GM18502 (cell line): ENCODE measurements around the gene HRG.
A peak's percentile ranks its signal among the peaks of the same experiment; 100 is the strongest.
"Not testable (repeated sequence)": the region's sequence is repeated elsewhere in the genome, so short reads cannot be mapped to it uniquely, and the experiment has no call there.

Experiments
- ATAC-seq: cut with Tn5 transposase; IDR thresholded peaks from one replicate; pipeline ENCODE4 v1.9.1; 2021; ENCODE audit warnings: mild to moderate bottlenecking; ENCODE audit not compliant: unreplicated experiment, poor library complexity

The HRG gene

GRCh38 chr3:186678604-186679003 is 12.8 kb downstream of the HRG start:
- ATAC-seq, result no peak

GRCh38 chr3:186679151-186679550 is 13.3 kb downstream of the HRG start:
- no peak for ATAC-seq

GRCh38 chr3:186680869-186681268 is 15.1 kb downstream of the HRG start:
- no peak for ATAC-seq

GRCh38 chr3:186682812-186683211 is 17.0 kb downstream of the HRG start:
- ATAC-seq, result no peak

GRCh38 chr3:186683979-186684378 is 18.2 kb downstream of the HRG start:
- ATAC-seq, result no peak

GRCh38 chr3:186686475-186686874 is 20.7 kb downstream of the HRG start:
- ATAC-seq, result not testable (repeated sequence)

- no peak for ATAC-seq
Observed at GRCh38 chr3:186687120-186687651, 21.4 kb downstream of the HRG start.

- not testable (repeated sequence) for ATAC-seq
Observed at GRCh38 chr3:186690304-186690703, 24.5 kb downstream of the HRG start.

- no peak for ATAC-seq
Observed at GRCh38 chr3:186691676-186692075, 25.9 kb downstream of the HRG start.

GRCh38 chr3:186693843-186694242 is 28.0 kb downstream of the HRG start:
- ATAC-seq, result no peak

GRCh38 chr3:186694288-186695032 is 28.6 kb downstream of the HRG start:
- ATAC-seq, result no peak

- ATAC-seq, result no peak
Observed at GRCh38 chr3:186696522-186696921, 30.7 kb downstream of the HRG start.

- no peak for ATAC-seq
Observed at GRCh38 chr3:186697510-186697909, 31.7 kb downstream of the HRG start.

GRCh38 chr3:186700267-186700666 is 34.5 kb downstream of the HRG start:
- no peak for ATAC-seq

- not testable (repeated sequence) for ATAC-seq
Observed at GRCh38 chr3:186702451-186702850, 36.6 kb downstream of the HRG start.

GRCh38 chr3:186705882-186706780 is 40.3 kb downstream of the HRG start:
- ATAC-seq, result peak; percentile 87

GRCh38 chr3:186708983-186709679 is 43.3 kb downstream of the HRG start:
- ATAC-seq, result no peak

GRCh38 chr3:186710694-186711093 is 44.9 kb downstream of the HRG start:
- ATAC-seq, result not testable (repeated sequence)

GRCh38 chr3:186713499-186713898 is 47.7 kb downstream of the HRG start:
- no peak for ATAC-seq

- ATAC-seq, result no peak
Observed at GRCh38 chr3:186717039-186717457, 51.2 kb downstream of the HRG start, which contains the start of gene KNG1. Gene KNG1 (plus strand): TSS chr3:186717359. CDS start chr3:186717543, 184 bp downstream.
